IMR-90 (cell line): ENCODE measurements around the gene ADD2. TPM values are rescaled to one million over a fixed set of nuclear protein-coding genes. Genes with fewer than 3 reads are reported as not detected.

ENCODE experiments used
- ATAC-seq: fragments of 200-7000 bp; cut with Tn5 transposase; 2 replicates; pipeline ENCODE4 v1.9.1; 2020; ENCODE audit warnings: low read depth, mild to moderate bottlenecking, moderate library complexity
- BruUV-seq: library from RNA; stranded (reverse); fragments of 400-500 nt; replicated peaks from 2 replicates; lab custom pipeline; 2021; lab: Mats Ljungman, UMichigan
- CTCF ChIA-PET: fragments of 300-600 bp; formaldehyde crosslinking; extraction: SDS; loops from one replicate; lab custom pipeline; 2021; ENCODE audit warnings: antibody characterized with exemption; lab: Yijun Ruan, JAX
- POLR2A ChIA-PET: fragments of 300-600 bp; sonication (Branson Sonifier 250); formaldehyde crosslinking; loops from one replicate; lab custom pipeline; 2022; ENCODE audit warnings: antibody characterized with exemption; ENCODE audit not compliant: unreplicated experiment; lab: Charles Lee
- DNase-seq: peaks from one replicate; pipeline ENCODE4 v3.0.0; 2013
- H2AFZ ChIP-seq: replicated peaks from 2 replicates; pipeline ENCODE3; 2013; ENCODE audit warnings: low read length, mild to moderate bottlenecking; ENCODE audit not compliant: poor library complexity
- H2AK5ac ChIP-seq: 2 replicates; pipeline ENCODE4 v1.6.1; 2013; ENCODE audit warnings: low read depth, low read length, inconsistent platforms
- H2AK9ac ChIP-seq: replicated peaks from 2 replicates; pipeline ENCODE3; 2013; ENCODE audit warnings: mild to moderate bottlenecking, low read depth, low read length, moderate library complexity; ENCODE audit not compliant: poor library complexity
- H2BK120ac ChIP-seq: 2 replicates; pipeline ENCODE4 v1.6.1; 2013; ENCODE audit warnings: low read depth, low read length, inconsistent platforms
- H2BK15ac ChIP-seq: 3 replicates; pipeline ENCODE4 v1.6.1; 2013; ENCODE audit warnings: low read depth, low read length, inconsistent platforms
- H2BK20ac ChIP-seq: 2 replicates; pipeline ENCODE4 v1.6.1; 2013; ENCODE audit warnings: low read depth, mild to moderate bottlenecking, inconsistent platforms, low read length, moderate library complexity
- H2BK5ac ChIP-seq: 2 replicates; pipeline ENCODE4 v1.6.1; 2013; ENCODE audit warnings: mild to moderate bottlenecking, low read depth, low read length, inconsistent platforms; ENCODE audit not compliant: poor library complexity, severe bottlenecking
- H3K14ac ChIP-seq: replicated peaks from 2 replicates; pipeline ENCODE4 v1.6.1; 2013; ENCODE audit warnings: low read depth, low read length, inconsistent platforms
- H3K18ac ChIP-seq: 2 replicates; pipeline ENCODE4 v1.6.1; 2013; ENCODE audit warnings: low read depth, low read length, control low read depth
- H3K23ac ChIP-seq: 2 replicates; pipeline ENCODE4 v1.6.1; 2013; ENCODE audit warnings: low read depth, low read length, inconsistent platforms
- H3K27ac ChIP-seq: 2 replicates; pipeline ENCODE4 v1.5.1; 2013; ENCODE audit warnings: mild to moderate bottlenecking, control low read depth, low read length; ENCODE audit not compliant: insufficient read depth
- H3K27me3 ChIP-seq: 2 replicates; pipeline ENCODE4 v1.6.1; 2013; ENCODE audit warnings: low read length; ENCODE audit not compliant: control insufficient read depth, insufficient read depth
- H3K36me3 ChIP-seq: 2 replicates; pipeline ENCODE4 v1.6.1; 2013; ENCODE audit warnings: low read length, mixed read lengths; ENCODE audit not compliant: control insufficient read depth, insufficient read depth
- H3K4ac ChIP-seq: 2 replicates; pipeline ENCODE4 v1.6.1; 2013; ENCODE audit warnings: low read depth, low read length, inconsistent platforms
- H3K4me1 ChIP-seq: 2 replicates; pipeline ENCODE4 v1.6.1; 2013; ENCODE audit warnings: low read length, mixed read lengths; ENCODE audit not compliant: control insufficient read depth, insufficient read depth
- H3K4me2 ChIP-seq: 2 replicates; pipeline ENCODE4 v1.6.1; 2013; ENCODE audit warnings: low read depth, mild to moderate bottlenecking, control low read depth, low read length, moderate library complexity
- H3K4me3 ChIP-seq: 2 replicates; pipeline ENCODE4 v1.5.1; 2013; ENCODE audit warnings: low read depth, mild to moderate bottlenecking, control low read depth, low read length, moderate library complexity; ENCODE audit not compliant: insufficient read depth
- H3K56ac ChIP-seq: 2 replicates; pipeline ENCODE4 v1.6.1; 2013; ENCODE audit warnings: low read length, inconsistent platforms; ENCODE audit not compliant: insufficient read depth; ENCODE audit errors: extremely low read depth
- H3K79me1 ChIP-seq, 2 experiments: 2 replicates each; pipeline ENCODE4 v1.6.1; 2013; ENCODE audit warnings: low read length in 2 of 2, inconsistent platforms in 1 of 2, low read depth in 1 of 2
- H3K9ac ChIP-seq: 2 replicates; pipeline ENCODE4 v1.6.1; 2013; ENCODE audit warnings: low read depth, low read length, control low read depth
- H3K9me1 ChIP-seq: 2 replicates; pipeline ENCODE4 v1.6.1; 2013; ENCODE audit warnings: low read length, inconsistent platforms; ENCODE audit not compliant: insufficient read depth
- H3K9me3 ChIP-seq: 2 replicates; pipeline ENCODE4 v1.6.1; 2013; ENCODE audit warnings: low read length; ENCODE audit not compliant: control insufficient read depth, insufficient read depth
- H4K20me1 ChIP-seq: 2 replicates; pipeline ENCODE4 v1.6.1; 2013; ENCODE audit warnings: low read length, inconsistent platforms; ENCODE audit not compliant: insufficient read depth
- H4K5ac ChIP-seq: 2 replicates; pipeline ENCODE4 v1.6.1; 2013; ENCODE audit warnings: mild to moderate bottlenecking, low read depth, low read length, control low read depth
- H4K8ac ChIP-seq, 2 experiments: 2 replicates each; pipeline ENCODE4 v1.6.1; 2013; ENCODE audit warnings: low read depth in 2 of 2, low read length in 2 of 2, control low read depth in 1 of 2, inconsistent platforms in 1 of 2
- H4K91ac ChIP-seq: 2 replicates; pipeline ENCODE4 v1.6.1; 2013; ENCODE audit warnings: low read depth, low read length, inconsistent platforms; ENCODE audit not compliant: insufficient read depth
- BHLHE40 ChIP-seq: fragments of 150-350 bp; IDR thresholded peaks from 2 replicates; pipeline ENCODE4 v1.6.1; 2016; ENCODE audit warnings: mild to moderate bottlenecking, low read depth, low read length
- CEBPB ChIP-seq: IDR thresholded peaks from 2 replicates; pipeline ENCODE4 v1.6.1; 2012; ENCODE audit warnings: low read depth, low read length, improper control_type of control experiment
- CHD1 ChIP-seq: IDR thresholded peaks from 2 replicates; pipeline ENCODE4 v1.6.1; 2012; ENCODE audit warnings: low read depth, low read length, improper control_type of control experiment
- CTCF ChIP-seq: conservative IDR thresholded peaks from 2 replicates; pipeline ENCODE4 v1.5.1; 2012; ENCODE audit warnings: mild to moderate bottlenecking, low read depth, low read length, improper control_type of control experiment
- ELK1 ChIP-seq: fragments of 150-350 bp; IDR thresholded peaks from 2 replicates; pipeline ENCODE4 v1.6.1; 2016; ENCODE audit warnings: low read depth, mild to moderate bottlenecking, low read length, moderate library complexity, borderline replicate concordance
- FOS ChIP-seq: fragments of 150-350 bp; IDR thresholded peaks from 2 replicates; pipeline ENCODE4 v1.6.1; 2016; ENCODE audit warnings: low read depth, low read length
- MAFK ChIP-seq: IDR thresholded peaks from 2 replicates; pipeline ENCODE4 v1.6.1; 2012; ENCODE audit warnings: low read depth, low read length, improper control_type of control experiment
- MAZ ChIP-seq: IDR thresholded peaks from 2 replicates; pipeline ENCODE4 v1.6.1; 2012; ENCODE audit warnings: low read depth, mild to moderate bottlenecking, low read length, improper control_type of control experiment, moderate library complexity, borderline replicate concordance
- MXI1 ChIP-seq: IDR thresholded peaks from 2 replicates; pipeline ENCODE4 v1.6.1; 2012; ENCODE audit warnings: low read depth, mild to moderate bottlenecking, low read length, moderate library complexity, borderline replicate concordance
- NFE2L2 ChIP-seq: fragments of 150-350 bp; IDR thresholded peaks from 2 replicates; pipeline ENCODE4 v1.6.1; 2016; ENCODE audit warnings: low read depth, mild to moderate bottlenecking, low read length
- POLR2A ChIP-seq: IDR thresholded peaks from 2 replicates; pipeline ENCODE4 v1.6.1; 2012; ENCODE audit warnings: mild to moderate bottlenecking, low read depth, low read length
- RAD21 ChIP-seq: IDR thresholded peaks from 2 replicates; pipeline ENCODE4 v1.6.1; 2012; ENCODE audit warnings: low read length, improper control_type of control experiment
- RCOR1 ChIP-seq: IDR thresholded peaks from 2 replicates; pipeline ENCODE4 v1.6.1; 2012; ENCODE audit warnings: mild to moderate bottlenecking, low read length, improper control_type of control experiment; ENCODE audit not compliant: insufficient replicate concordance
- RFX5 ChIP-seq: IDR thresholded peaks from 2 replicates; pipeline ENCODE4 v1.8.0; 2012; ENCODE audit warnings: low read depth, mild to moderate bottlenecking, low read length, moderate library complexity
- SMC3 ChIP-seq: fragments of 150-350 bp; IDR thresholded peaks from 2 replicates; pipeline ENCODE4 v1.6.1; 2016; ENCODE audit warnings: low read depth, mild to moderate bottlenecking, antibody characterized with exemption, low read length, moderate library complexity
- USF2 ChIP-seq: fragments of 150-350 bp; IDR thresholded peaks from 2 replicates; pipeline ENCODE4 v1.6.1; 2017; ENCODE audit warnings: mild to moderate bottlenecking, antibody characterized with exemption, low read length, low read depth
- WGBS, 2 experiments: methylation state at CpG; one replicate each; pipeline versions ENCODE4 v1.1.5 to v1.1.7; 2013; ENCODE audit warnings: missing lambda C conversion rate in 2 of 2; ENCODE audit not compliant: insufficient read length in 1 of 2; ENCODE audit errors: extremely low coverage in 2 of 2; 5-methylcytosine and 5-hydroxymethylcytosine counted together
- dilution Hi-C: fragments of 300-500 bp; cut with HindIII; formaldehyde crosslinking; loops from one replicate; pipeline ENCODE4 v1.14.3; 2018; ENCODE audit warnings: low sequenced_read_pairs; ENCODE audit not compliant: unreplicated experiment
- in situ Hi-C: fragments of 300-500 bp; cut with MboI; formaldehyde crosslinking; loops from 3 replicates; pipeline ENCODE4 v1.14.3; 2019; ENCODE audit warnings: low sequenced_read_pairs, inconsistent platforms, mixed read lengths
- intact Hi-C: fragments of 100-400 bp; cut with micrococcal nuclease; formaldehyde crosslinking; loops from 2 replicates; pipeline ENCODE4 v1.10.0; 2022
- polyA plus RNA-seq, 3 experiments: library from polyadenylated mRNA; depleted of rRNA; stranded (reverse); fragments of >200 nt; gene quantifications; 2 replicates each; pipeline ENCODE4 v1.2.3, GENCODE V29; 2012; ENCODE audit warnings: low replicate concordance in 1 of 3
- total RNA-seq: library from RNA; depleted of rRNA; stranded (reverse); fragments of >200 nt; gene quantifications from 2 replicates; pipeline ENCODE4 v1.2.3, GENCODE V29; 2012

Gene ADD2
- total and polyA plus RNA-seq, 2 of the 4 experiments (the other 2 are of a cell fraction), result not detected

- H2AK5ac ChIP-seq, result no peak overlapping the region
- H3K9me1 ChIP-seq, result no peaks in the 10 kb centered on the region
- BruUV-seq, result no TSS peak
- POLR2A ChIA-PET, result no interaction called here
- no peak overlapping the region for H3K9ac ChIP-seq
- H3K27ac ChIP-seq, result no peak overlapping the region
- H3K36me3 ChIP-seq, result no peaks in the 10 kb centered on the region
- no peak overlapping the region for H3K4ac ChIP-seq
- H2AFZ ChIP-seq, result no peak overlapping the region
- no peak overlapping the region for H3K4me2 ChIP-seq
- no peak overlapping the region for H3K4me3 ChIP-seq
- no peak overlapping the region for H3K14ac ChIP-seq
- TF ChIP-seq CTCF (no peak), BHLHE40 (no peak), RCOR1 (no peak), NFE2L2 (no peak), ELK1 (no peak), CEBPB (no peak), SMC3 (no peak), POLR2A (no peak), MAFK (no peak), CHD1 (no peak), RAD21 (no peak), RFX5 (no peak), MAZ (no peak), USF2 (no peak), MXI1 (no peak), FOS (no peak)
- DNase-seq (no peak), ATAC-seq (no peak)
- intact Hi-C loops, result no loop called here
- H3K4me1 ChIP-seq, result no peaks in the 10 kb centered on the region
- WGBS, 2 experiments, result no CpG with 5 or more reads among the region's 3 CpGs
- no peak overlapping the region for H2AK9ac ChIP-seq
- no peak overlapping the region for H4K91ac ChIP-seq
- no peak overlapping the region for H2BK20ac ChIP-seq
- no peak overlapping the region for H3K18ac ChIP-seq
- H4K20me1 ChIP-seq, result no peaks in the 10 kb centered on the region
- H2BK5ac ChIP-seq, result no peak overlapping the region
- in situ Hi-C loops, result no loop called here
- H2BK120ac ChIP-seq, result no peak overlapping the region
- H3K79me1 ChIP-seq, result no peaks in the 10 kb centered on the region
- no peaks in the 10 kb centered on the region for H3K9me3 ChIP-seq
- H3K23ac ChIP-seq, result no peak overlapping the region
- dilution Hi-C loops, result no loop called here
- peaks cover 2% of the 10 kb centered on the region; the same call in 1 of the 2 replicates for H3K27me3 ChIP-seq
- no peak overlapping the region for H4K8ac ChIP-seq
- CTCF ChIA-PET, result no interaction called here
- H4K5ac ChIP-seq, result no peak overlapping the region
- no peak overlapping the region for H2BK15ac ChIP-seq
- no peak overlapping the region for H3K56ac ChIP-seq
Observed at GRCh38 chr2:70698847-70699246, 69.2 kb downstream of the ADD2 start.
